Activated CD4-positive, alpha-beta T cell treated with anti-CD3 and anti-CD28 coated beads, Interleukin-2, amount 50 U/mL, for 48 hours (primary cell): ENCODE results near the gene C5orf63.
"Not testable (repeated sequence)": the region's sequence is repeated elsewhere in the genome, so short reads cannot be mapped to it uniquely, and the experiment has no call there.

ENCODE experiments used
- DNase-seq, 2 experiments: peaks; one replicate each; pipeline ENCODE4 v3.0.0-alpha.2; 2020

Gene C5orf63

DNA sequence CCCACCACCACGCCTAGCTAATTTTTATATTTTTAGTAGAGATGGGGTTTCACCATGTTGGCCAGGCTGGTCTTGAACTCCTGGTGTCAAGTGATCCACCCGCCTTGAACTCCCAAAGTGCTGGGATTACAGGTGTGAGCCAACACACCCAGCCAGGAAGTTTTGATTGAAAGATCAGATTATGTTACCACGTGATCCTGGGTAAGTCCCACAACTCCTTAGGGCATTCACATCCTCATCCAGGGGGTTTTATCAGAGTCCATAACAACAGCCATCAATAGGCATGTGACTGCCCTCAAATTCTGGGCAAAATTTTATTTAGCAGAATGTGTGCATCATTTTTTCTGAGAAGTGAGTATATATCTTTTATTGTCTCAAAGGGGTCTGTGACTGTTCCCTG is 68.0 kb downstream of the C5orf63 start:
- DNase-seq, result not testable (repeated sequence)

DNA sequence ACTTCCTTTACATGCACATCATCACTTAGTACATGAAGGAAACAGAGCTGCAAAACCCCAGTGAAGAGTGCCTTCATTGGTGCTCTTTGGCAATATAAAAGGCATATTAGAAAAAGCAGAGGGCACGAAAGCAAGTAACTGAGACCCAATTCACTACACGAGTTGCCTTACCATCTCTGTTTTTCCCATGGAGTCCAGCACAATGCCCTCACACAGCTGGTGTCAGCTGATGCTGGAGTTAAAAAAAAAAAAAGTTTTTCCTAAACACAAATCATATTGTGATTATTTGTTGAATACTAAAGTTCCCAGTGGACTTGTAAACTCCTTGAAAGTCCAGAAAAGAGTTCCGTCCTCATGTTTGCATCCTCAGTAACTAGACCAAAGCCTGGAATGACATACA is 68.6 kb downstream of the C5orf63 start:
- DNase-seq, result no peak

DNA sequence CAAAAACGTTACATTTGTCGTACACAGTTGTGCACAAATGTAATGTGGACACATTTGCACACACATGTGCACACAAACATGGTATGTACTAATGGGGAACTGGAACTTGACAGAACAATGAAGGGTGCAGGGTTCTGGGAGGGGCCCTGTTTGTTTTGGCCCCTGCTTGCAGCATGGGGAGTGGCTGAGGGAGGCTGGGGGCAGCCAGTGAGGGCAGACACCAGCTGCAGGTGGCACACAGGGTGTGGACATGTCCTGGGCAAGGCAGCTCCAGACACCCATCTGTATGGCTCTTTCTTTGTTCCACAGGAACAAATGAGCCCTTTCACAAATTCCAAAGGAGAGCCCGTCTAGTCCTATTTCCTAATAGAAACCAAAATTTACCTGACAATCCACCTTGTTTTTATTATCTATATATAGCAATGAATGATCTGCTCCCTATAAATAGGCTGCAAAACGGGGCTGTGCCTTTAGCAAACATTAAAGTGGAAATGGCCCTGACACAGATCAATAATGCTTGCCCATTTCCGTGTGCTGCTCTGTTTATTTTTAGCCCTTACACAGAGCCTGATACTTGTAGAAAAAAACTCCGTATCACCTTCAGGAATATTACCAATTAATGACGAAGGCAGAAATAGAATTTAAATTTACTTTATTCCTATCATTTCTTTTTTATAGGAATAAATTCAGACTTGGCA is 69.4 kb downstream of the C5orf63 start:
- DNase-seq, result no peak

DNA sequence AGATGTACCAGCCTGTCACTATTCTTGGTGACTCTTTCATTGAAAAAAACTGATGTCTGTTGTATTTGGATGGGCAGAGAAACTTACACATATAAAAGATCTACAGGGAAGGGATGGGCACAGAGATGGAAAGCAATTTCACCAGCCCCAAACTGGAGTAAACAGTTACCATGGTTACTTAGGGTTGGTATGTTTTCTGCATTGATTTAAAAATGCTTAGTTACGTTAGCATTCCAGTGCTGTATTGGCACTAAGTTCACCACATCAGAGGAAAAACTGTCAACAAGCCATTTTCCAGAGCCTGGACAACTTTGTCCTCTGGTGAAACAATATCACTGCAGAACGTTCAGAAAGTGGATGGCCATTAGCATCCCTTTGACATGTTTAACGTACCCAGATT is 70.9 kb downstream of the C5orf63 start:
- no peak for DNase-seq

DNA sequence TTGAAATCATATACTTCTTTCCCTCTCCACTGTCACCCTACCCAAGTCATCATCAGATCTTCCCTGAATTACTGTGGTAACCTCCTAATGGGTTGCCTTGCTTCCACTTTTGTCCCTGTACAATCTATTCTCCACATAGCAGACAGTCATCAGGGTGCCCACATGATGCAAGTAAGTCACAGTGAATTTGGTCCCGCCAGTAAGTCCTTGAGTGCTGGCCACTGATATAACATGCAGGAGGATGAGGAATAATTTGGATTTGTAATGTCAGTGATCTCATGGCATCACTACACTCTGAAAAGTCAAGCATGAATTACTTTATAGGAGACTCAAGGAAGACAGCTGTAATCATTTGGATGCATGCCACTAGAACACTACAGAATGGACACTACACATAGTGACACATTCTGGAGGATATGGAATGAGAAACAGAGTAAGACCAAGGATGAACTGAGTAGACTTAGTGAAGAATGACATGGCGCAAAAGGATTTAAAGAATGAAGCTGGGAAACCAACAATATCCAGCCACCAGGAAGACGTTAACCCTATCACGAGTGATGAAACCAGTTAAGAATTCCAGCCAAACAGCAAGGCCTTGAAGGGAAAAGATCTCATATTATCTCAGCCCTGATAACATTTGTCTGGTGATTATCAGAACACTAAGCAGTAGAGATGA is 71.5 kb downstream of the C5orf63 start:
- no peak for DNase-seq
